Esophagus muscularis mucosa (tissue), 2 donors: ENCODE measurements around the gene FGD6.

Source experiments
- EP300 ChIP-seq: sonication (generic); formaldehyde crosslinking; IDR thresholded peaks from one replicate; pipeline ENCODE4 v1.6.1; 2017; ENCODE audit warnings: antibody characterized with exemption
- POLR2A ChIP-seq: fragments of 450-650 bp; IDR thresholded peaks from one replicate; pipeline ENCODE4 v1.6.1; 2017; ENCODE audit warnings: antibody characterized with exemption, moderate library complexity, mild to moderate bottlenecking, low read depth

- TF ChIP-seq POLR2A, result no peak
- TF ChIP-seq EP300, result no peak
Observed at GRCh38 chr12:95212586-95212985, 4.7 kb downstream of the FGD6 start.
